AG04449 (cell line): ENCODE measurements around the gene MGRN1.

Experiments used
- CTCF ChIA-PET: fragments of 350-600 bp; formaldehyde crosslinking; extraction: SDS; loops from one replicate; lab custom pipeline; 2021; ENCODE audit warnings: antibody characterized with exemption; lab: Yijun Ruan, JAX
- POLR2A ChIA-PET: fragments of 400-600, 350-600 bp; formaldehyde crosslinking; extraction: SDS; loops from one replicate; lab custom pipeline; 2020; ENCODE audit warnings: antibody characterized with exemption, inconsistent platforms; lab: Yijun Ruan, JAX
- DNase-seq: peaks from one replicate; pipeline ENCODE4 v3.0.0-alpha.2; 2010; ENCODE audit warnings: low read depth, low spot score
- H3K4me3 ChIP-seq: 2 replicates; pipeline ENCODE4 v1.5.1; 2011; ENCODE audit warnings: low read depth, mild to moderate bottlenecking, control low read depth, low read length
- TF ChIP-seq, protein P1 (sequence below): IDR thresholded peaks from one replicate; pipeline ENCODE4 v1.5.1; 2011; ENCODE audit warnings: mild to moderate bottlenecking, moderate library complexity, low read length, control low read depth, inconsistent platforms; ENCODE audit not compliant: insufficient read depth; ENCODE audit errors: missing control alignments

MGRN1 gene

DNA sequence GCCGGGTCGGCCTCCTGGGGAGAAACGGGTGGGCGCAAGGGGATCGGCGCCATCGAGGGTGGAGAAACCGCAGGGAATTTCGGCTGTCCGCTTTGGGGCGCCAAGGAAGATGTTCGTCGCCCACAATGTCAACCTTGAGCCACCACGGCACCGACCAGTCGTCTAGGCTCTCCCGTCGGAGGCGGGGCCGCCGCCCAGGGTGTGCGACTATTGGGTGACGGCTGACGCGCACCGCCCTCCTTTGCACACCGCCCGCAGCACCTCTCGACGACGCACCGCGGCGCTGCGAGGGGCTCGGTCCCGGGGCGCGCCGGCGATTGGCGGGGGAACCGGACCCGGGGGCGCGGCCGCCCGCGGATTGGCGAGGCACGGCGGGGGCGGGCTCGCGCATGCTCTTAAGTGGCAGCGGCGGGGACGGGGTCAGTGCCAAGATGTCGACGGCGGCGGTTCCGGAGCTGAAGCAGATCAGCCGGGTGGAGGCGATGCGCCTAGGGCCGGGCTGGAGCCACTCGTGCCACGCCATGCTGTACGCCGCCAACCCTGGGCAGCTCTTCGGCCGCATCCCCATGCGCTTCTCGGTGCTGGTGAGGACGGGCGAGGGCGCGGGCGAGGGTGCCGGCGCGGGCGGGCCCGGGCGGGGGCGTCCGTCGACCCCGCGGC, 68.8 kb downstream of the MGRN1 start, which contains the start of gene NUDT16L1:
TSS of gene NUDT16L1 (plus strand) at position 267 of the 660 bp plus-strand sequence. CDS start at position 432, 165 bp downstream.
- peak; percentile 17 for DNase-seq
- ChIA-PET POLR2A (interaction anchor here (1.1 kb wide), 1 partner anchor 41 kb away, joined by 4 read pairs; the partner anchor contains the start of genes ANKS3 and DNAAF8), CTCF (interaction anchor here (1.0 to 4.5 kb wide), 3 partner anchors 43 to 262 kb away, joined by 3 to 20 read pairs (median 4); no protein-coding TSS in a partner anchor)
- TF ChIP-seq, protein P1, sequence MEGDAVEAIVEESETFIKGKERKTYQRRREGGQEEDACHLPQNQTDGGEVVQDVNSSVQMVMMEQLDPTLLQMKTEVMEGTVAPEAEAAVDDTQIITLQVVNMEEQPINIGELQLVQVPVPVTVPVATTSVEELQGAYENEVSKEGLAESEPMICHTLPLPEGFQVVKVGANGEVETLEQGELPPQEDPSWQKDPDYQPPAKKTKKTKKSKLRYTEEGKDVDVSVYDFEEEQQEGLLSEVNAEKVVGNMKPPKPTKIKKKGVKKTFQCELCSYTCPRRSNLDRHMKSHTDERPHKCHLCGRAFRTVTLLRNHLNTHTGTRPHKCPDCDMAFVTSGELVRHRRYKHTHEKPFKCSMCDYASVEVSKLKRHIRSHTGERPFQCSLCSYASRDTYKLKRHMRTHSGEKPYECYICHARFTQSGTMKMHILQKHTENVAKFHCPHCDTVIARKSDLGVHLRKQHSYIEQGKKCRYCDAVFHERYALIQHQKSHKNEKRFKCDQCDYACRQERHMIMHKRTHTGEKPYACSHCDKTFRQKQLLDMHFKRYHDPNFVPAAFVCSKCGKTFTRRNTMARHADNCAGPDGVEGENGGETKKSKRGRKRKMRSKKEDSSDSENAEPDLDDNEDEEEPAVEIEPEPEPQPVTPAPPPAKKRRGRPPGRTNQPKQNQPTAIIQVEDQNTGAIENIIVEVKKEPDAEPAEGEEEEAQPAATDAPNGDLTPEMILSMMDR, result peak; percentile 55
- peak within 1 kb of the TSS; percentile 96 for H3K4me3 ChIP-seq

DNA sequence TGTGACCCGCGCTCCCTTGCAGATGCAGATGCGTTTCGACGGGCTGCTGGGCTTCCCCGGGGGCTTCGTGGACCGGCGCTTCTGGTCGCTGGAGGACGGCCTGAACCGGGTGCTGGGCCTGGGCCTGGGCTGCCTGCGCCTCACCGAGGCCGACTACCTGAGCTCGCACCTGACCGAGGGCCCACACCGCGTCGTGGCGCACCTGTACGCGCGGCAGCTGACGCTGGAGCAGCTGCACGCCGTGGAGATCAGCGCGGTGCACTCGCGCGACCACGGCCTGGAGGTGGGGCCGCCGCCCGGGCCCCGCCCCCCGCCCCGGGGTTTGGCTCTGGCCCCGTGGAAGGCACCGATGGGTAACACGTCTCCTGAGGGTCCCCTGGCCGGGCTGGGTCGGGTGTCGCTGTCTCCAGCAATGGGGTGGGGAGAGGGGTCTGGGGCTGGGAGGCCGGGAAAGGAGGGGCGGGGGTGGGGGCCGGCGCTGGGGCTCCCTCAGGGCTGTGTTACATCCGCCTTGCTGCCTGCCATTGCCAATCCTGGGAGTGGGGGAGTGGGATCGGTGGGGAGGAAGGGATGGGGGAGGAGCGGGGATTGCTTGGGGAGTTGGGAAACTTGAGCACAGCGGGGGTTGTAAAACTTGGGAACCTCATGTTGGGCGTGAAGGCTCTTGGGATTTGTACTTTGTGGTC, 69.5 kb downstream of the MGRN1 start:
- ChIA-PET POLR2A (interaction anchor here (0.6 to 1.1 kb wide), 2 partner anchors 12 to 40 kb away, joined by 3 to 4 read pairs; partner anchors contain the start of genes ANKS3 and DNAAF8), CTCF (interaction anchor here (1.0 to 4.5 kb wide), 3 partner anchors 10 to 261 kb away, joined by 3 to 20 read pairs (median 4); no protein-coding TSS in a partner anchor)

GRCh38 chr16:4694642-4695451, 70.2 kb downstream of the MGRN1 start:
- ChIA-PET CTCF (interaction anchor here (0.8 to 4.5 kb wide), 5 partner anchors 9 to 1948 kb away, joined by 3 to 20 read pairs (median 3); no protein-coding TSS in a partner anchor), POLR2A (interaction anchor here (0.6 to 1.6 kb wide), 2 partner anchors 12 to 40 kb away, joined by 3 to 7 read pairs; partner anchors contain the start of genes ANKS3 and DNAAF8)
- DNase-seq, result no peak
- peak overlapping the region; percentile 96 for H3K4me3 ChIP-seq
- TF ChIP-seq, protein P1, result no peak

More for the DNA sequence above, 69.5 kb downstream of the MGRN1 start:
- H3K4me3 ChIP-seq, result peak overlapping the region; percentile 96
- TF ChIP-seq, protein P1, result no peak
- DNase-seq, result no peak

- ChIA-PET POLR2A (interaction anchor here (0.6 to 1.6 kb wide), 2 partner anchors 37 to 39 kb away, joined by 3 to 7 read pairs; partner anchors contain the start of genes ANKS3 and DNAAF8), CTCF (interaction anchor here (0.8 to 4.5 kb wide), 6 partner anchors 8 to 1947 kb away, joined by 3 to 20 read pairs (median 3); no protein-coding TSS in a partner anchor)
- TF ChIP-seq, protein P1, result no peak
- no peak for DNase-seq
- no peak overlapping the region for H3K4me3 ChIP-seq
Observed at GRCh38 chr16:4695473-4696171, 71.0 kb downstream of the MGRN1 start.

DNA sequence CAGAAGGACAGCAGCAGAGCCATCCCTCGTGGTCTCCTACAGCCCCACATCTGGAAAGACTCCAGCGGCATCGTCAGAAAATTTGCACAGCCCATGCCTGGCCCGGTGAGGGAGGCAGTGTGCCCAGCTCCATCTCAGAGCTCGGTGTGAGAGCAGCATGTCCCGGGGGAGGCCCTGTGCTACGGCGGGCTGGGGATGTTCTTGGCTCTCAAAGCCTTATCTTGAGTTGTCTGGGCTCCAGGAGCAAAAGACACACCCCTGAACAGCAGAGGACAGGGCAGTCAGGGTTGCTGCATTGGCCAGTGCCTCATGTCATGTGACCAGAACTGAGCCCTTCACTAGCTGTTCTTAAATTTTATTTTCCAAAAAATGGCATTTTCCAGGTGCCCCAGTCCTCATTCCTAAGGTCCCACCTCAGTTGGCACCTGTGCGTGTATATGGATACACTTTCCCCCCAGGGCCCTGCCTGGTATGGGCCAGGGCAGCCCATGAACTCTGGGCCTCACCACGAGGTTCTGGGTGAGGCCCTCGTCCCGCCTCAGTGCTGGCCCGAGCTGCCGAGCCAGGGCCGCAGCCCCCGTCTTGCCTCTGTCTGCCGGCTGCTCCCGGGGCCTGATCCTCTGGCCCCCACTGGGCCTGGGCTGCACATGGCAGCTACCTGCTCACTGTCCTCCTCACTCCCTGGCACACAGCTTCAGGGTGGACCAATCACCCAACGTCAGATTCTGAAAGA, 71.7 kb downstream of the MGRN1 start:
- H3K4me3 ChIP-seq, result no peak overlapping the region
- ChIA-PET CTCF (interaction anchor here (0.9 to 4.5 kb wide), 3 partner anchors 10 to 259 kb away, joined by 3 to 20 read pairs (median 3); no protein-coding TSS in a partner anchor), POLR2A (interaction anchor here (0.6 to 1.6 kb wide), 2 partner anchors 38 kb away, joined by 3 to 7 read pairs; partner anchors contain the start of genes ANKS3 and DNAAF8)
- TF ChIP-seq, protein P1, result no peak
- no peak for DNase-seq
